H1 (cell line): Measurements from ENCODE around the gene ZNF391.

Experiments used
- ATF3 ChIP-seq: IDR thresholded peaks from 2 replicates; pipeline ENCODE4 v1.6.1; 2011; ENCODE audit warnings: low read depth, mild to moderate bottlenecking, low read length; ENCODE audit not compliant: insufficient read depth
- BRCA1 ChIP-seq: IDR thresholded peaks from 2 replicates; pipeline ENCODE4 v1.6.1; 2012; ENCODE audit warnings: low read depth, low read length, improper control_type of control experiment
- CTCF ChIP-seq, 3 experiments: IDR thresholded peaks; 1 replicate in 2 of 3; 2 replicates in 1 of 3; pipeline versions ENCODE4 v1.5.1 to v1.6.1; 2011; ENCODE audit warnings: low read length in 3 of 3, mild to moderate bottlenecking in 3 of 3, inconsistent platforms in 2 of 3, low read depth in 1 of 3, moderate library complexity in 1 of 3; ENCODE audit not compliant: insufficient read depth in 1 of 3; ENCODE audit errors: control extremely low read depth in 1 of 3
- EZH2 ChIP-seq: fragments of 200-600 bp; sonication (generic); IDR thresholded peaks from 2 replicates; pipeline ENCODE4 v1.7.1; 2012; ENCODE audit warnings: low read depth, mild to moderate bottlenecking, moderate library complexity, low read length, inconsistent platforms; ENCODE audit not compliant: severe bottlenecking
- HDAC2 ChIP-seq, 2 experiments: fragments of 300-600 bp in 1 of 2; sonication (generic) in 1 of 2; IDR thresholded peaks; 2 replicates each; pipeline ENCODE4 v1.6.1; 2011 to 2012; ENCODE audit warnings: low read depth in 2 of 2, low read length in 2 of 2, mild to moderate bottlenecking in 2 of 2, moderate library complexity in 2 of 2, borderline replicate concordance in 1 of 2, inconsistent platforms in 1 of 2
- POLR2A ChIP-seq, 2 experiments: IDR thresholded peaks; 1 replicate in 1 of 2; 2 replicates in 1 of 2; pipeline ENCODE4 v1.6.1; 2011; ENCODE audit warnings: low read depth in 2 of 2, low read length in 2 of 2, mild to moderate bottlenecking in 2 of 2; ENCODE audit errors: control extremely low read depth in 1 of 2
- POLR2AphosphoS5 ChIP-seq: IDR thresholded peaks from 2 replicates; pipeline ENCODE4 v1.6.1; 2011; ENCODE audit warnings: low read depth, low read length
- RAD21 ChIP-seq, 2 experiments: IDR thresholded peaks in 1 of 2; conservative IDR thresholded peaks in 1 of 2; 2 replicates each; pipeline ENCODE4 v1.6.1; 2011; ENCODE audit warnings: low read depth in 2 of 2, low read length in 2 of 2, improper control_type of control experiment in 1 of 2, inconsistent platforms in 1 of 2, mild to moderate bottlenecking in 1 of 2, moderate library complexity in 1 of 2
- SP2 ChIP-seq: IDR thresholded peaks from 2 replicates; pipeline ENCODE4 v1.6.1; 2012; ENCODE audit warnings: mild to moderate bottlenecking, low read length, inconsistent platforms

- TF ChIP-seq CTCF (IDR thresholded peaks at IDR 0.05; ENCODE audit: control extremely low read depth in 1 of 3, insufficient read depth in 1 of 3, low read depth in 1 of 3, low read length in 3 of 3) (no peak), POLR2A (IDR thresholded peaks at IDR 0.05; ENCODE audit: control extremely low read depth in 1 of 2, low read depth in 2 of 2, low read length in 2 of 2) (no peak), EZH2 (no peak), BRCA1 (no peak), SP2 (no peak), POLR2AphosphoS5 (no peak), ATF3 (no peak), RAD21 (IDR thresholded peaks at IDR 0.05 in 1 of 2, conservative IDR thresholded peaks at IDR 0.05 in 1 of 2; ENCODE audit: low read depth in 2 of 2, low read length in 2 of 2) (no peak), HDAC2 (IDR thresholded peaks at IDR 0.05; ENCODE audit: borderline replicate concordance in 1 of 2, low read depth in 2 of 2, low read length in 2 of 2) (no peak)
Measured at GRCh38 chr6:27414300-27414699, 25.7 kb downstream of the ZNF391 start.
